SK-N-MC (cell line): ENCODE data around the gene CHRM1.

Source experiments
- EZH2 ChIP-seq: fragments of 200-600 bp; sonication (generic); IDR thresholded peaks from one replicate; pipeline ENCODE4 v1.6.1; 2017; ENCODE audit warnings: antibody characterized with exemption
- POLR2AphosphoS5 ChIP-seq: IDR thresholded peaks from 2 replicates; pipeline ENCODE4 v1.6.1; 2012; ENCODE audit warnings: mild to moderate bottlenecking, low read depth, low read length, borderline replicate concordance

GRCh38 chr11:62917906-62918502 lies 3.2 kb downstream of the CHRM1 start:
- TF ChIP-seq EZH2 (no peak), POLR2AphosphoS5 (no peak)
